Keratinocyte (primary cell): ENCODE measurements around the gene SFSWAP. TPM values are rescaled to one million over a fixed set of nuclear protein-coding genes. Genes with fewer than 3 reads are reported as not detected.

ENCODE experiments used
- DNase-seq: peaks from one replicate; pipeline ENCODE4 v3.0.0-alpha.2; 2011; ENCODE audit warnings: low read depth, missing footprints, low spot score
- FAIRE-seq: peaks from 2 replicates; lab custom pipeline; 2011; peaks lifted over from hg19 to GRCh38; lab: Jason Lieb, UNC
- H2AFZ ChIP-seq: 2 replicates; pipeline ENCODE4 v1.6.0; 2012; ENCODE audit warnings: low read length, control low read depth, inconsistent platforms; ENCODE audit not compliant: control insufficient read depth
- H3K27ac ChIP-seq: 2 replicates; pipeline ENCODE4 v1.5.1; 2011; ENCODE audit warnings: low read length; ENCODE audit not compliant: control insufficient read depth, insufficient read depth
- H3K27me3 ChIP-seq: 3 replicates; pipeline ENCODE4 v1.6.0; 2011; ENCODE audit warnings: low read length; ENCODE audit not compliant: control insufficient read depth, insufficient read depth; ENCODE audit errors: extremely low read depth
- H3K36me3 ChIP-seq, 2 experiments: 2 replicates in 1 of 2; 3 replicates in 1 of 2; pipeline ENCODE4 v1.5.1; 2011; ENCODE audit warnings: low read length in 2 of 2, mild to moderate bottlenecking in 1 of 2; ENCODE audit not compliant: control insufficient read depth in 2 of 2, insufficient read depth in 2 of 2; ENCODE audit errors: extremely low read depth in 1 of 2
- H3K4me1 ChIP-seq: 3 replicates; pipeline ENCODE4 v1.5.1; 2011; ENCODE audit warnings: low read length; ENCODE audit not compliant: control insufficient read depth, insufficient read depth; ENCODE audit errors: extremely low read depth
- H3K4me2 ChIP-seq: 3 replicates; pipeline ENCODE4 v1.6.0; 2011; ENCODE audit warnings: low read depth, low read length; ENCODE audit not compliant: control insufficient read depth, insufficient read depth; ENCODE audit errors: extremely low read depth
- H3K4me3 ChIP-seq, 3 experiments: fragments of 200-600 bp in 1 of 3; sonication (generic) in 1 of 3; 2 replicates in 2 of 3; 3 replicates in 1 of 3; pipeline ENCODE4 v1.5.1; 2011 to 2016; ENCODE audit warnings: low read length in 3 of 3, mild to moderate bottlenecking in 3 of 3, control low read depth in 2 of 3, inconsistent platforms in 1 of 3, low read depth in 1 of 3, mixed read lengths in 1 of 3, mixed run types in 1 of 3, moderate library complexity in 1 of 3; ENCODE audit not compliant: control insufficient read depth in 2 of 3, insufficient read depth in 2 of 3; ENCODE audit errors: extremely low read depth in 1 of 3
- H3K79me2 ChIP-seq: 2 replicates; pipeline ENCODE4 v1.6.0; 2012; ENCODE audit warnings: low read length; ENCODE audit not compliant: control insufficient read depth, insufficient read depth
- H3K9ac ChIP-seq: 3 replicates; pipeline ENCODE4 v1.6.0; 2011; ENCODE audit warnings: low read length; ENCODE audit not compliant: control insufficient read depth, insufficient read depth; ENCODE audit errors: extremely low read depth
- H3K9me1 ChIP-seq: 3 replicates; pipeline ENCODE4 v1.6.0; 2011; ENCODE audit warnings: low read length; ENCODE audit not compliant: control insufficient read depth, insufficient read depth; ENCODE audit errors: extremely low read depth
- H3K9me3 ChIP-seq: 2 replicates; pipeline ENCODE4 v1.5.1; 2012; ENCODE audit warnings: low read depth, low read length; ENCODE audit not compliant: control insufficient read depth
- H4K20me1 ChIP-seq: 3 replicates; pipeline ENCODE4 v1.6.0; 2011; ENCODE audit warnings: low read length; ENCODE audit not compliant: control insufficient read depth, insufficient read depth; ENCODE audit errors: extremely low read depth
- CTCF ChIP-seq, 3 experiments: IDR thresholded peaks in 1 of 3; conservative IDR thresholded peaks in 1 of 3; optimal IDR thresholded peaks in 1 of 3; 2 replicates in 2 of 3; 3 replicates in 1 of 3; pipeline versions ENCODE3 to v1.5.1; 2011; ENCODE audit warnings: low read length in 3 of 3, mild to moderate bottlenecking in 3 of 3, moderate library complexity in 2 of 3, control low read depth in 1 of 3, inconsistent platforms in 1 of 3; ENCODE audit not compliant: insufficient read depth in 2 of 3; ENCODE audit errors: extremely low read depth in 1 of 3
- EZH2 ChIP-seq: IDR thresholded peaks from one replicate; pipeline ENCODE4 v1.6.1; 2012; ENCODE audit warnings: inconsistent platforms, mild to moderate bottlenecking, low read length, moderate library complexity
- dilution Hi-C: fragments of 300-500 bp; cut with MboI; formaldehyde crosslinking; loops from one replicate; pipeline ENCODE4 v1.7.0; 2020; ENCODE audit warnings: low sequenced_read_pairs; ENCODE audit not compliant: extremely low pct_ligation_motif_present
- polyA plus RNA-seq, 5 experiments: library from polyadenylated mRNA; depleted of rRNA in 3 of 5; stranded (reverse) in 3 of 5; stranded (forward) in 1 of 5; unstranded in 1 of 5; fragments of >200 nt; gene quantifications; 1 replicate in 1 of 5; 2 replicates in 3 of 5; 3 replicates in 1 of 5; pipeline versions ENCODE4 v1.2.1 to v1.2.3, GENCODE V29; 2011 to 2012; ENCODE audit warnings: missing spikeins in 2 of 5, low read depth in 1 of 5, low replicate concordance in 1 of 5

SFSWAP gene
- polyA plus RNA-seq, 1 donor (not counting 4 experiments of a cell fraction or from before 2014, with no cell fraction given): 13.1 TPM

DNA sequence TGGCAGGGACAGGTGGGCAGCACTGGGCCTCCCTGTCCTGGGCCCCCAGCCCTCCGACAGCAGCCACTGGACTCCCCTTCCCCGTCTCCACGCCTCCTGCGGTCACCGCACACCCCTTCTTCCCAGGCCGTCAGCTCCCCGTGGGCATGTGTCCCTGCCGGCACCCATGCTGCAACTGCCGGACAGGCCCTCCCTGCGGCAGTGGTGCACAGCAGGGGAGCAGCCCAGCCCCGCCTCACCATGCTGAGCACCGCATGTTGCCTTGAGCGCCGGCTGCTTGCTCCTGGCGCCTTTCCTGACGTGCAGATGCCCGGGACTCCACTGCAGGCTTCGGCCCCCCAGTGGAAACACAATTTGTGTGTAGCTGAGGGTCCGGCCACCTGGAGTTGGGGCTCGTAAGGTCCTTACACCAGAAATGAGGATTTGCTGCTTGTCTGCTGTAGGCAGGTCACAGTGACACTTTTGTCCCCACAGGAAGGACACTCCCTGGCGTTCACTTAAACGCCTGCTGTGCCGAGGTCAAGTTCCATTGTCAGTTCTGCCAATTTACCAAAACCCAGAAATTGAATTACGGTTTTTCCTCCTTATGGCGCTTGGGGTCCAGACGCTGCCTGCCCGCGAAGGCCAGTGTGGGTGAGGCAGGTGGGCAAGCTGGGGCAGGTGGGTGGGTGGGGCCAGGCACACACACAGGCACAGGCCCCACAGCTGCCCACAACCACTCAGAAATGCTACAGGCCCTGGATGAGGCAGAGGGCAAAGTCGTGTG is 89.1 kb downstream of the SFSWAP start:
- H3K4me1 ChIP-seq: peaks cover 16% of the 10 kb centered on the region
- H4K20me1 ChIP-seq: no peaks in the 10 kb centered on the region
- no peak for FAIRE-seq
- no peak overlapping the region for H3K4me3 ChIP-seq
- H3K9me1 ChIP-seq: no peaks in the 10 kb centered on the region
- dilution Hi-C loops: no loop called here
- TF ChIP-seq EZH2 (no peak), CTCF (optimal IDR thresholded peaks at IDR 0.05 in 1 of 3, IDR thresholded peaks at IDR 0.05 in 1 of 3, conservative IDR thresholded peaks at IDR 0.05 in 1 of 3; ENCODE audit: extremely low read depth in 1 of 3, insufficient read depth in 2 of 3, low read length in 3 of 3) (no peak)
- DNase-seq: no peak
- no peak overlapping the region for H3K27ac ChIP-seq
- no peaks in the 10 kb centered on the region for H3K79me2 ChIP-seq
- H3K9me3 ChIP-seq: no peaks in the 10 kb centered on the region
- no peak overlapping the region for H3K9ac ChIP-seq
- no peak overlapping the region for H2AFZ ChIP-seq
- H3K4me2 ChIP-seq: no peak overlapping the region
- peaks cover 10 to 13% of the 10 kb centered on the region in 2 experiments for H3K36me3 ChIP-seq
- no peaks in the 10 kb centered on the region for H3K27me3 ChIP-seq

DNA sequence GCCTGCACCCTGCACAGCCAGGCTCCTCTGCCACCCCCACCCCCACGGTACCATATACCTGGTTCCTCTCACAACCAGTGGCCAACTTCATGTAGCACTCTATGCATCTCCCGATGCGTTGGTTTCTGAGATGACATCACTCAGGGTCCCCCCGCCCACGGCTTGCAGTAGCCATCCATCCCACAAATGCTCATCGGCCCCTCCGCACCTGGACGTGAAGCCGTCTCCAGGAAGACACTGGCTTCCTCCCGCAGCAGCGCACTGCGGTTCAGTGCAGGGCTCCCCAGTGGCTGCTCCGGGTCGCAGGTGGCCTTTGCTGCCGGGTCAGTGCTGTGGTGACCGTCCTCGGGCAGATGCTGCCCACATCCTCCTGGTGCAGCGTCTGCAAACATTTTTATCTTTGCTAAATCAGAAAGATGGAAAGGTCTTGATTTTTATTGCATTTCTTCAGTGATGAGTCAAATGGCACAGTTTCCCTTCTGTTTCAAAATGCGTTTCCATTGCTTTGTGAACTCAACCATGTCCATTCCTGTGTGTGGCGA is 89.8 kb downstream of the SFSWAP start:
- no peak overlapping the region for H2AFZ ChIP-seq
- no peaks in the 10 kb centered on the region for H3K27me3 ChIP-seq
- H3K9me1 ChIP-seq: no peaks in the 10 kb centered on the region
- peaks cover 10 to 13% of the 10 kb centered on the region in 2 experiments for H3K36me3 ChIP-seq
- H3K9me3 ChIP-seq: no peaks in the 10 kb centered on the region
- dilution Hi-C loops: no loop called here
- H3K9ac ChIP-seq: no peak overlapping the region
- DNase-seq (no peak), FAIRE-seq (no peak)
- peaks cover 10% of the 10 kb centered on the region for H3K4me1 ChIP-seq
- H3K27ac ChIP-seq: no peak overlapping the region
- no peak overlapping the region for H3K4me3 ChIP-seq
- TF ChIP-seq EZH2: no peak
- no peak for TF ChIP-seq CTCF (optimal IDR thresholded peaks at IDR 0.05 in 1 of 3, IDR thresholded peaks at IDR 0.05 in 1 of 3, conservative IDR thresholded peaks at IDR 0.05 in 1 of 3; ENCODE audit: extremely low read depth in 1 of 3, insufficient read depth in 2 of 3, low read length in 3 of 3)
- no peaks in the 10 kb centered on the region for H4K20me1 ChIP-seq
- H3K79me2 ChIP-seq: no peaks in the 10 kb centered on the region
- no peak overlapping the region for H3K4me2 ChIP-seq
